Stimulated activated CD4-positive, alpha-beta T cell treated with anti-CD3 and anti-CD28 coated beads, Interleukin-4, amount 100 ng/mL, for 4 hours (primary cell): ENCODE data around the gene GDPD5.
A peak's percentile ranks its signal among the peaks of the same experiment; 100 is the strongest.

ENCODE experiments used
- DNase-seq, 2 experiments: peaks; one replicate each; pipeline ENCODE4 v3.0.0-alpha.2; 2020

GDPD5 gene

GRCh38 chr11:75557666-75558494 lies 32.1 kb upstream of the GDPD5 start:
- no peak for DNase-seq

GRCh38 chr11:75556275-75556674 lies 30.5 kb upstream of the GDPD5 start:
- no peak for DNase-seq

- DNase-seq, result no peak
These were observed 29.5 kb upstream of the GDPD5 start for GRCh38 chr11:75555079-75555811.

- DNase-seq, result no peak
These were observed 28.7 kb upstream of the GDPD5 start for GRCh38 chr11:75554258-75555022.

GRCh38 chr11:75553889-75554257 lies 28.1 kb upstream of the GDPD5 start:
- DNase-seq, result no peak

- no peak for DNase-seq
These were observed 27.4 kb upstream of the GDPD5 start for GRCh38 chr11:75553182-75553581.

- no peak for DNase-seq
These were observed 23.7 kb upstream of the GDPD5 start for GRCh38 chr11:75549370-75549958.

GRCh38 chr11:75548595-75549272 lies 23.0 kb upstream of the GDPD5 start:
- no peak for DNase-seq

GRCh38 chr11:75547617-75548058 lies 21.9 kb upstream of the GDPD5 start:
- no peak for DNase-seq

- DNase-seq, result no peak
These were observed 21.4 kb upstream of the GDPD5 start for GRCh38 chr11:75547177-75547576.

- no peak for DNase-seq
These were observed 18.1 kb upstream of the GDPD5 start for GRCh38 chr11:75543806-75544205.

GRCh38 chr11:75542088-75542438 lies 16.3 kb upstream of the GDPD5 start:
- DNase-seq, result no peak

- DNase-seq, result no peak
These were observed 15.7 kb upstream of the GDPD5 start for GRCh38 chr11:75541193-75542087.

GRCh38 chr11:75539459-75540334 lies 14.0 kb upstream of the GDPD5 start:
- DNase-seq, result no peak

- no peak for DNase-seq
These were observed 12.6 kb upstream of the GDPD5 start for GRCh38 chr11:75538150-75538942.

- DNase-seq, result no peak
These were observed 12.0 kb upstream of the GDPD5 start for GRCh38 chr11:75537740-75538139.

GRCh38 chr11:75536786-75537641 lies 11.3 kb upstream of the GDPD5 start:
- DNase-seq, result peak in 1 of 2 experiments; percentile 43

- DNase-seq, result no peak
These were observed 9.3 kb upstream of the GDPD5 start for GRCh38 chr11:75535071-75535470.
